NOMO-1 treated with DMSO at 0.1 percent for 48 hours (cell line): Measurements from ENCODE around the gene ITPK1.

Experiments used
- DNase-seq: peaks from one replicate; lab custom pipeline; 2025; ENCODE audit not compliant: unreplicated experiment; lab: John Stamatoyannopoulos, UW

The ITPK1 gene

DNA sequence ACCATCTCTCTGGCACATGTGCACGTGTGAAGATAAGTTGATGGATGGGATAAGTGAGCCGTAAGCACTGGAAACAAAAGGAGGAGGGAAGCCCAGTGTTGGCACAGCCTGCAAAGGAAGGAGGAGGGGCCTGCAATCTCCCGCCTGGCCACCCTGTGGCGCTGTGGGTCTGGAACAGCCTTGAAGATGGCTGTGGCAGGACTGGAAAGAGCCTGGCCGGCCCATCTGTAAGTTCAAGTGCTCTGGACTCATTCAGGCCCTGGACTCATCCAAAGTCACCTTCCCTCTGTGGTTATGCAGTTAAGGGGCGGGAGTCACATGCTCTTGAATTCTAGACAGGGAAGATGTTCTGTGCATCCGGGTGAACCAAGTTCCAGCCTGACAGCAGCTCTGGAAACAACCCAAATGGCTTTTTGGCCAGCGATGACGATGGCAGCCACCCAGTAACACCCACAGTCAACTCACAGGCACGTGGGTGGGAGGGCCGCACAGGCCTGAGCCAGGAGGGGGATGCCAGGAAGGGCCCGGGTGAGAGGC lies 142.4 kb downstream of the ITPK1 start:
- DNase-seq = no peak

DNA sequence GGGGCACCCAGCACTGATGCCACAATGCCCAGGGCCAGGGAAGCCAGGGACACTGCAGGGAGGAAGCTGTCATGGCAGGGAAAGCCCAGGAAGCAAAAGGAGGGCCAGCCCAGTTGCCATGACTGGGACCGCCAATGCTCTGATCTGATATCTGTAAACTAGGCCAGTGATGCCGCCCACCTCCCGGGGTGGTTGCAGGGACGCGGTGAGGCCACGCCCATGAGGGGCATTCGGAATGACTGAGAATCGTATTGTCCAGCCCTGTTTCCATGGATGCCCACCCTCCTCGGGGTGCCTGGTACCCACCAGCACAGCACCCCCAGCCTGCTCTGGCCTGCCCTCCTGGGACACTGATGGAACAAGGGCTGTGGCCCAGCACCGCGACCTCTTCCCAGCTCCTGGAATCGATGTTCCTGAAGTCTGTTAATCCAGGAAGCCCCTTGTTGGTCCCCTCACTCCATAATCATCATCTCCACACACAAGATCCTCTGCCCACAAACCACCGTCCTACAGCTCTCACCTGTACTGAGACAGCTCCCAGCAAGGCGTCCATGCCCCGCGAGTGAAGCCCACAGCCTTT lies 144.0 kb downstream of the ITPK1 start:
- no peak for DNase-seq

DNA sequence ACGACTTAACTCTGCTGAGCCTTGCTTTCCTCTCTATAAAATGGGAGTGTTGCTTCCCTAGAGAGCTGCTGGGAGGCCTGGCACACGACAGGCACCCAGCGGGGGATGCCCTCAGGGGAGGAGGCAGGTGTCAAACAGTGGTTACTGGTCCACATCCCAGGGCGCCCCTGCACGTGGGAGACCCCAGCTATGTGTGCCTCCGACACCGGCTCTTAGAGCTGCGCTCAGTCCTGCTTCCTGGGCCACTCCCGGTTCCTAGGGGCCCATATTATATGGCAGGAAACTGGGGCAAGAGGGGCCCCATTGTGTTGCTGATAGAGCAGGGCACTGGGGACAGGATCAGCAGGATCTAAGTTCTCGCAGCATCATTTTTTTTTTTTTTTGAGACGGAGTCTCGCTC lies 145.5 kb downstream of the ITPK1 start:
- DNase-seq = no peak

DNA sequence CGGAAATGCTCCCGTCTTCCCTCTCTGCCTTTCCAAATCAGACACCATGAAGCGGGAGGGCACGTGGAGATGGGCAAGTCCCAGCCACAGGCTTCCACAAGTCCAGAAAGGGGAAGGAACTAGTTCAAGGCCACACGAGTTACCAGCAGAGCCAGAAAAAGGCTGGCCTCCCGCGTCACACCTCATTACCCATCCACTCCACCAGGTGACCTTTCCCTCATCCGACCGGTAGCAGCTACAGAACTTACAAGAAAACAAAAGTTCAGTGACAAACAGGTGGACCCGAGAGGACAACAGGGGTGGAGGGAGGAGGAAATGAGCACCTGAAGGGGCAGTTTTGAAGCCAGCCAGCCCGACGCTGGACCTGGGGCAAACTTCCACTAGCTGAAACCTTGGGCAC lies 145.9 kb downstream of the ITPK1 start:
- no peak for DNase-seq

DNA sequence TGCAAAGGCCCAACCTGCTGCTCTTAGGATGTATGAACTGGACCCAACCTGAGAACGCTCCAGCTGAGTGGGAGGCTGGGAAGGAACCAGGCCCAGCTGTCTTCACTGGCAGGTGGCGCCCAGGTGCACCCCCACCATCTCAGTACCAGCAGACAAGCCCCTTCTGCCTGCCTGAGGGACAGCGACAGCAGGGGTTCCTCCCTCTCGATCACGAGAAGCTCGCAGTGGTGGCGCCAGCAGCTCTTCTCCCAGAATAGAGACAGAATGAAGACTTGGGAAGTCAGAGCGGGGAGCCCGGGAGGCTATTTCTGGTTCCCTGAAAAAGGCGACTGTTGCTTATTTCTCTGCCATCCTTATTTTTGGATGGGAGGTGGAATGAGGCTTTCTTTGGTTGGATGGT lies 146.3 kb downstream of the ITPK1 start:
- no peak for DNase-seq

DNA sequence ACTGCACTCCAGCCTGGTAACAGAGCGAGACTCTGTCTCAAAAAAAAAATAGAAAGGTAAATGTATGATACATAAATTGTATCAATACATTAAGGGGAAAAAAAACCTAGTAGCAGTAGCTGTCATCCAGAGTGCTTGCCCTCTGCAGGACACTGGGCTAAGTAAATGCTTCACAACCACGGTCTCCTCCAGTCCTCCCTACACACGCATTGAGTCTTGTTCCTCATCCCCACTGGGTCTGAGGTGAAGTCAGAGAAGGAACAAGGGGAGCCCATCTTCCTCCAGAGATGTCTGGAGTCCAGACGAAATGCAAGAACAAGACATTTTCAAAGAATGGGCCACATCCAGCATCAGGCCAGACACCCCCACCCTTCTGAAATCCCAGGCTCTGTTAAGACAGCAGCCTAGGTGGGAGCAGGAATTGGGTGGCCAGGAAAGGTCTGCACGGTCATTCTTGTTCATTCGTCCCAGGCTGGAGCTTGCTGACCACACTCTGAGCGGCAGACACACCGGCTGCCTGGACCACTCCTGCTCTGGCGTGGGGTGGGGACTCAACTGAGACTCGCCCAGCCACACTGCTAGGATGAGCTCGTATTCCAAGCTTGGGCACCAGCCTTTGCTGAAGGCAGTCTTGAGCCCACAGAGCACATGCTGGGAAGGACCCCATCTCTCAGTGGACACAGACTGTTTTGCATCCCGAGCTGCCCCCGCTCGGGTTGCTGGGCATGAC lies 147.3 kb downstream of the ITPK1 start:
- DNase-seq = no peak

DNA sequence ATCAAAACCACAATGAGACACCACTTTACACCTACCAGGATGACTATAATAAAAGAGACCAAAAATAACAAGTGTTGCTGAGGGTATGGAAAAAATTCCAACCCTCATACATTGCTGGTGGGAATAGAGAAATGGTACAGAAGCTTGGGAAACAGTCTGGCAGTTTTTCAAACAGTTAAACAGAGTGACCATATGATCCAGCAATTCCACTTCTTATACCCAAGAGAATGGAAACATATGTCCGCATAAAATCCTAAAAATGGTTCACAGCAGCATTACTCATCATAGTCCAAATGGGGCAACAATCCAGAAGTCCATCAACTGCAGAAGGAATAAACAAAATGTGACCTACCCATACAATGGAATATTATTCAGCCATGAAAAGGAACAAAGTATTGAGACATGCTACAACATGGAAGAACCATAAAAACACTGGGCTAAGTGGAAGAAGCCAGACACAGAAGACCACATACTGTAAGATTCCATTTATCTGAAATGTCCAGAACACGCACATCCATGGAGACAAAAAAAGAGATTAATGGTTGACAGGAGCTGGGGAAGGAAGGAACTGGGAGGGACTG lies 148.3 kb downstream of the ITPK1 start:
- DNase-seq = no peak

DNA sequence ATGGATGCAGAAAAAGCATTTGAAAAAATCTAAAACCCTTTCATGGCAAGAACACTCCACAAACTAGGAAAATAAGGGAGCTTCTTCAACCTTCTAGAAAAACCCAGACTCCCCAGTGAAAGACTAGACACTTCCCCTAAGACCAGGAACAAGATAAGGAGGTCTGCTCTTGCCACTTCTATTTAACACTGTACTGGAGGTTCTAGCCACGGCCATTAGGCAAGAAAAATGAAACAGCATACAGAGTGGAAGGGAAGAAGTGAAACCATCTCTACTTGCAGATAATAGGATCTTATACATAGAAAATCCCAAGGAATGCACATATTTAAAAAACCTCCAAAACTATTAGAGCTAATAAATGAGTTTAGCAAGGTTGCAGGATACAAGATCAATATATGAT lies 150.4 kb downstream of the ITPK1 start:
- DNase-seq = no peak

DNA sequence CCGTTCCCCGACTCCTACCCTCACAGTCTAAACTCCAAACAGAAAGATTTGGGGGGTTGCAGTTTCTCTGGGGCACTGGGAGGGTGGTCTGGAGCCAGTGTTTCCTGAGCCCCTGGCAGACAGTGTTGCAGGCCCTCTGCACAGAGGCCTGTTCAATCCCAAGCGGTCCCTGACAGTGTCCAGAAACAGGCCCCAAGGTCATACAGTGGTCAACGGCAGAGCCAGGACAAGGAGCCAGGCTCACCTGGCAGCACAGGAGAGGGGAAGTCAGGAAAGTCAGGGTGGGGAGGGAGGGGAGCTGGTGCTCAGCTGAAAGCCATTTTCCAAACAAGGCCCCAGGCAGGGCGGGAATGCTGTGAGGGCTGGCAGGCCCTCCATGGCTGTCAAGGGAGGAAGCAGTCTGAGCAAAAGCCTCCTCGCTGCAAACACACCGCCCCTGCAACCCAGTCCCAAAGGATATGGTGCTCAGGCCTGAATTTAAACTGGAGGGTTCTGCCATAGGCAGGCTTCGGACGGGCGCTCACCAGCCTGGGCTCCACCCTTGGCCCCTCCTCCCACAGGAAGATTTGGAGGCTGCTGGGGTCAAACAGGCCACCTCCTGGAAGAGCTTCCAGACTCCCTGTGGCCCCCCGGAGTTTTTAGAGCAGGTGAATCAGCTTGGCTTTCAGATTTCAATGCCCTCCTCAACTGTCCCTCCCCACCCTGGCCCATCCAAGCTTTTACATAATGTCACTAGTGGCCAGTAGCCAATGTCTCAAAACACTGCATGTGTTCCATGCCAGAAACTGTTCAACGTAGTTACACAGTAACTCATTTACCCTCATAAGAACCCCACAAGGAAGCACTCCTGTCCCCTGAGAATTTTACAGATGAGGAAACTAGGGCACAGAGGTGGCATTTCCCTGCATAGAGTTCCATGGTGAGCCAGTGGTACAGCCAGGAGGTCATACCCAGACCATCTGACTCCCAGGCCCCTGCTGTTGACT lies 151.3 kb downstream of the ITPK1 start:
- DNase-seq = no peak

DNA sequence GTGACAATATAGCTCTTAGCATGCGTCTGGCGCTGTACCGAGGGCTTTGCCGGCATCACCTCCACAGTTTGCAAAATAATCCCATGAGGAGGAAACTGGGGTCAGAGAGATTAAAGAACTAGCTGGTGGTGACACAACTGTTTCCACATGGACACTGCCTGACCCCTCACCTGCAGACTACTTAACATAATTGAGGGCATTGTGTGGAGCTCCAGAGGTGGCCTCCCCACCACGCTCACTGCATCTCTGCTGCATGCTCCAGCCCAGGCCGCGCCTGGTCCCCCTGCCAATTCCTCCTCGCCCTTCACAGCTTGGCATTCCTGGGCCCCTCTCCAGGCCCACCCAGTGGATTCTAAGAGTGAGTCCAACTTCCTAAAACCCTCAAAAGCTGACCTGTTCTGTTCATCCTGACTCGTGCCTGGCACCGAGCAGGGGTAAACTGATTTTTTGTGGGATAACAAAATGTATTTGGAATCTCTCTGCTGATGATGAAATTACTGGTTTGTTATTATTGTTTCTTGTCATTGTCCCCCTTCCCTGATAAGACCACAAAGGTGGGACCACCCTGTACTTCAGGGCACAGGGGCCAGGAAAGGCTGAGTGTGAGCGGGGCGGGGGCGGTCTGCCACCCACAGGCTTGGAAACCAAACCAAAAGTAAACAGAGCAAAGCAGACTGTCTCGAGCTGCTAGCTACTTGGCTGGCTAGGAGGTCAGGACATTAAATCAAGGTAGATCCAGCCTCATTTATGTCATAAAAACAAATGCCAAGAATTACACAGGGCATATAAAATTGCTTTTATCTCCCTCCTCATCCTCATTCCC lies 152.2 kb downstream of the ITPK1 start:
- no peak for DNase-seq

DNA sequence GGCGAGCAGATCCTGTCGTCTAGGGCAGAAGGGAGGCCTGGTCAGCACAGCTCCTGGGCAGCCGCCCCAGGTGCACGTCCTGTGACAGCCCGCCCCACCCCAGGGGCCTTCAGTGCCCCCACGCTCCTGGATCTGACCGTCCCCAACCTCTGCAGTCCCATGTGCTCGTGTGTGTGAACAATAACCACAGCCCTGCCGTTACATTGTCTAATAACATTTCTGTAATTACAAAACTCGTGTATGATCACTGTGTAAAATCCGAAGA lies 153.0 kb downstream of the ITPK1 start:
- no peak for DNase-seq

DNA sequence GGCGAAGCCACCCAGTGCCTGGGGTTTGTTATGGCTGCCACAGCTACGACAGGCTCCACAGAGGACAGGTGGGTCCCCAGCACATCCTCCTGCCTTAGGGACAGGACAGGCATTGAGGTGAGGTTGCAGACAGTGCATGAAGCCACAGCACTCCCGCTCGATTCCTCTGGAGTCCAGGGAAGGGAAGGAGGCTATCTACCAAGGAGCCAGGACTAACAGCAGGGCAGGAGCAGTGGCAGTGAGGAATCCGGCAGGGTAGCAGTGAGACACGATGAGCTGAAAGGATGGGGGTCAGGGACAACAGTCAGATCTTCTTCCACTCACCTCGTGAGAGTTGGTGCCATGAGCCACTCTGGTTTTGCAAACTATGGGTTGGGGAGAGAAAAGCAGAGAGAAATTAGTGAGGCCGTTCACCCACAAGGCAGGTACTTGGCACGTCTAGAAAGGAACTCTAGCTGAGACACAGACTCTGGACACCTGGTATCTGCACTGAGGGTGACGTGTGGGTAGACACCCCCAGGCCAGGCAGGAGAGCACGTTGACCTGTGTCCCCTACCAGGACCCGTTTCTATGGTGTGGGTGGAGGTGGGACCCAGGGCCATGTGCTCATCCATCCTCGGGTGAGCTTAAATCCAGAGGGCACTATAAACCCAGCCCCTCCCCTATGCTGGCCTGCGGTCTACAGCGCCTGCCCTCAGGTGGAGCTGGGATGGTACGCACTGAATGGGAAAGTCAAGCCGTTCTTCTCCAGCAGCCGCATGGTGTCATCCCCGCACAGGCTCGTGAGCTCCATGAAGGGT lies 153.5 kb downstream of the ITPK1 start:
- DNase-seq = no peak

DNA sequence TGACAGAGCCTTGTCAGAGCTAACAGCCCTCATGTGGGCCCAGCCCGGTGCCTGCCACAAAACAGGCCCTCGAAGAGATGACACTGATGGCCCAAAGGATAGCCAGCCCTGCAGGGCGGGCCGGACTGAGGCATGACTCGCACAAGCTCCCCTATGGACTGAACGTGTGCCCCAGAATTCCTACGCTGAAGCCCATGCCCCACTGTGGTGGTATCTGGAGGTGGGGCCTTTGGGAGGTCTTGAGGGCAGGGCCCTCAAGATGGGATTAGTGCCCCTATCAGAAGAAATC lies 154.2 kb downstream of the ITPK1 start:
- no peak for DNase-seq

DNA sequence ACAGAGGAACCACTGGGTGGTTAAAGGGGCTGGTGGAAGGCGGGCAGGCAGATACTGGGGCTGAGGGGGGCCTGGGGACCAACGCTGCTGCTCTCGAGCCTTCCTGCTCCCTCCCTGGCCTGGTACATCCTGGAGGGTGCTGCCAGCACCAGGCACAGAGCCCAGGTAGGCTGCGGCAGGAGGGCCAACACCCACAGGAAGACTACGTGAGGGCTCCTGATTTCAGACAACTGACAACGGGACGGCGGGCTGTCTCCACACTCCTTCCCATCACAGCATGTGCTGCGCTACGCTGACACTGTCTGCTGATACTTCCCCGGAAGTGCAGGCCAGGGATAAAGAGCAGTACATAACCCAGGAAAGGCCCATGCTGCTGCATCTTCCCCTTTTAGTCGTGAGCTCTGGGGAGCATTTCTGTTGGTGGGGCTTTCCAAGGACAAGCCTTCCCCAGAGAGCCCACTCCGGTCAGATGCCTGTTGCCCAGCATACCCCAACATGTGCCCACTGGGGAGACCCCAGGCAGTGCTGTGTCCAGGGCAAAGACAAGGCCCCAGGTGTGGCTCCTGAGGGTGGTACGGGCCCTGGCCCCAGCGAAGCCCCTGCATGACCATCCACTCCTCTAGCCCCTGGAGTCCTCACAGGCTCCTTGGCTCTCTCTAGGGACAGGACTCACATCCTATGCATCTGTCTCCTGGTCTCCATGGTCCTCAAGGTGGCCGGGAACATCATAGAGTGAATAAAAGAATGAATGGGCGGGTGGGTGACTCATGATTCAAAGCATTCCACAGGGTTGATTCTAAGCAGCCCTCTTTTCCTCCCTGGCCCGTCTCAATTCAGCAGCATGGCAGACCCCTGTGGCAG lies 154.8 kb downstream of the ITPK1 start:
- DNase-seq = no peak

DNA sequence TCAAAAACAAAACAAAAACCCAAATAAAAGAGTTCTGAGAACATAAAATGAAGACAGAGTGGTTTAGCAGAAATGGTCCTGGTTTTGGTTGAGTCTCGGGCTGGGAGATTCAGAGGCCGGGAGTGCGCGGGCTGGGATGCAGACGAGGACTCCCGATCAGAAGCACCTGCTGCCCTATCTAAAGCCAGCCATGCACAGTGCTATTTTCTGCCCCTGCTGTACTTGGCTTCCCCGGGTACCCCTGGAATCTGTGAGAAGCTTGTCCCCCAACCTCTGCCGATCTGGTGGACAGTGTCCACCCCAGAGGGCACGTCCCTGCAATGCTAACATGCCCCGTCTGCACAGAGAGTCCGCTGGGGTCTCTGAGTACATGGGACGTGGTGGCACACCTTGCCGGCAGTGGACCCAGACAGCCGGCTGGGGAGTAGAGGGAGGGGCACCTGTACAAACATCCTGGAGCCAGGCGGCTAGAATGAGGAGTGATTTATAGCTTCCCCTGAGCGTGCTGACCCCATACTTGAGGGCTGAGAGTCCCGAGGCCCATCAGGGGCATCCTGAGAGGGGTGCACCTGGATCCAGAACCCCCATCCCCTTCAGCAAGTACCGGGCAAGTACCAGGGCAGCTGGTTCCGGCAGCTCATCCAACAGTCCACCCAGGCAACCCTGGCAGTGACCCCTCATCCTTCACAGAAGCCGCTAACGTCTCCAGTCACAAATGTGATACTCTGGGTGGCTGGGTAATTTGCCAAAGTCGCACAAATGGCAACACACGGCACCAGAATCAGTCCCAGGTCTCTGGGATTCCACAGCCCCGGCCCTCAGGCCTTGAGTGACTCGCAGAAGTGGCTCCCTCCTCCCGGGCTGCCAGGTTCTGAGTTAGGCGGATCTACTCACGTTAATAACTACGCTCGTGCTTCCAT lies 155.7 kb downstream of the ITPK1 start:
- DNase-seq = no peak

DNA sequence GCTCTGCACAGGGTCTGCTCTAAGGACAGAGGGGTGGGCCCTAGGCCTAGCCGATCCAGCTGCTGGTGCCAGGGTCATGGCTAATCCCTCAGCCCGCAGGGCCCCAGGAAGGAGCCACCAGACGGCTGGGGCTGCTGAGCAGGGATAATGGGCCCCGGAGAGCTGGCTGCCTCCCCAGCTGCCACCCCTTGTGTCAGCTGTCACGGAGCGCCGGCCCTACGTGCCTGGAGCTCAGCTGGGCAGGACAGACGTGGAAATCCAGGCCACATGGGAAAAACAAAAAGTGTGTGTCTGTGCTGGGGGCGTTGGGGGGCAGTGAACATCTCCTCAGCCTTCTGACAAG lies 156.6 kb downstream of the ITPK1 start:
- DNase-seq = no peak

DNA sequence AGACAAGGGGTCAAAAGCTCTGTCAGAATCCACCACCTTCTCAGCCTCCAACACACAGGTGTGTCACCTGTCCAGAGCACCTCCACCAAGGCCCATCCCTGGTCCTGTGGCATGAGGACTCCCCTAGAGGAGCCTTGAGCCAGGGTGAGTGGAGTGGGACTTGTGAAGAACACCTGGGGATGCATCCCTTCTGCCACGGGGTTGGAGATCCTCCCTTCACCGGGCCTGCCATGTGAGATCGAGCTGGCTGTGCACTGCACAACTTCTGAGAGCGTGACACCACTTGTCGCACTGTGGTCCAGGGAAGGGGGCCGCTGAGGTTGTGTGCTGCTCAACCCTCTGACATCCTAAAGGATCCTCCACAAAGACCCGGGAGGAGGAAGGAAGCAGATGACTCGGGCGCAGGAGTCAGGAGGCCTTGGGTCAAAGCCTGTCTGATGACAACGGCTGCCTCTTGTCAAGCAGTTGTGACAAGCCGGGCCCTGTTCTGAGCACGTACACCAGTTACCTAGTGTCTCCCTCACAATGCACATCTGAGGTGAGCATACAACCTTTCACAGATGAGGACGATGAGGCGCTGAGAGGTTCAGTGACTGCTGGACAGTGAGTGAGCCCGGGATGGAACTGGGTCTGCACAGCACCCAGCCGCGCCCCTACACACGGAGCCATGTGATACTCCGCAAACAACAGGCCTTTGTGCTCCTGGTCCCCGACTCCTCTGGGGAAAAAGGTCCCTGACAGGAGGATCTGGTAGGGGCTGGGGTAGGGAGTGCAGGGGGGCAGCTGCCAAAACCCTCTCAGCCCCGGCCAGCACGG lies 157.1 kb downstream of the ITPK1 start:
- no peak for DNase-seq
